GM12875 (cell line): ENCODE results near the gene IGFBP7.

Source experiments
- H3K4me3 ChIP-seq: one replicate; pipeline ENCODE4 v1.5.1; 2011; ENCODE audit warnings: low read depth, low read length, control low read depth
- TF ChIP-seq, protein P1 (sequence below): IDR thresholded peaks from 2 replicates; pipeline ENCODE4 v1.5.1; 2011; ENCODE audit warnings: low read depth, mild to moderate bottlenecking, control low read depth, inconsistent platforms, low read length, moderate library complexity, borderline replicate concordance; ENCODE audit not compliant: insufficient read depth

Gene IGFBP7

DNA sequence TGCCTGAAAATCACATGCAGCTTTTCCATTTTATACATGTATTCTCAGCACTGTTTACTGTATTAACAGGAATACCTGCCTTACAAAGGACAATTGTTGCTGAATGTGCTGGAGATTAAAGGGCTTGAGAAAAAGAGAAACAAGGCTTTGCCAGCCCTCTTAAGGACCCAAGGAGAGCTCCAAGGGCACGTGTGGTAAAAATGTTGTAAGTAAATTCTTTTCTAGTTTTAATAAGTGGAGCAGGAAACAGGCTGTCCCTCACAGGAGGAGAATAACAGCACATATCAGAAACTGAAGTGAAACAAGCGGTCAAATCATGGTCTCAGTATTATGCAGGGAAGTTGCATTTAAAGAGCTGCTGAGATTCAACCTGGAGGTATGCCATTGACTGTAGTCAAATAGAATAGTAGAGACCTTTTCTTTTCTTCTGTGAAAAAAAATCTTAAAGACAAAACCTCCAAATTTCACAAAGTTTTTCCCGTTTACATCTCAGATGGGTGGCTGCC, 18.5 kb downstream of the IGFBP7 start:
- H3K4me3 ChIP-seq, result no peak overlapping the region
- TF ChIP-seq, protein P1, sequence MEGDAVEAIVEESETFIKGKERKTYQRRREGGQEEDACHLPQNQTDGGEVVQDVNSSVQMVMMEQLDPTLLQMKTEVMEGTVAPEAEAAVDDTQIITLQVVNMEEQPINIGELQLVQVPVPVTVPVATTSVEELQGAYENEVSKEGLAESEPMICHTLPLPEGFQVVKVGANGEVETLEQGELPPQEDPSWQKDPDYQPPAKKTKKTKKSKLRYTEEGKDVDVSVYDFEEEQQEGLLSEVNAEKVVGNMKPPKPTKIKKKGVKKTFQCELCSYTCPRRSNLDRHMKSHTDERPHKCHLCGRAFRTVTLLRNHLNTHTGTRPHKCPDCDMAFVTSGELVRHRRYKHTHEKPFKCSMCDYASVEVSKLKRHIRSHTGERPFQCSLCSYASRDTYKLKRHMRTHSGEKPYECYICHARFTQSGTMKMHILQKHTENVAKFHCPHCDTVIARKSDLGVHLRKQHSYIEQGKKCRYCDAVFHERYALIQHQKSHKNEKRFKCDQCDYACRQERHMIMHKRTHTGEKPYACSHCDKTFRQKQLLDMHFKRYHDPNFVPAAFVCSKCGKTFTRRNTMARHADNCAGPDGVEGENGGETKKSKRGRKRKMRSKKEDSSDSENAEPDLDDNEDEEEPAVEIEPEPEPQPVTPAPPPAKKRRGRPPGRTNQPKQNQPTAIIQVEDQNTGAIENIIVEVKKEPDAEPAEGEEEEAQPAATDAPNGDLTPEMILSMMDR, result no peak

DNA sequence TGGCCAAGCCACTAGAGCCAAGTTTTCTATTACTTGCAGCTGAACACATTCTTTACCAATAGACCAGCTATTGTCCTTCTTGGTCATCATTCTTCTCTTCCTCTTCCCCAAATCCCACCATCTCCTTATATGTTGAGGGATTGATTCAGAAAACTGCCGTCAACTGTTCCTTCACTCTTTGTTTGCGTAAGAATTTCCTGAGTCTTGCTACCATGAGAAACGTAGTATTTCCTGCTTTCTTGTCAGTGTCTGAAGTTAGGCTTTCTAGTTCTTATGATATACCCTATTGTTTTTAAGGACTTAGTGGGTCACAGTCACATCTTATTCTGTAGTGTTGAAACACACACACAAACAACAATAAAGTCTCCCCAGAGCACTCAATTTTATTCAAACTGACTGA, 20.1 kb downstream of the IGFBP7 start:
- H3K4me3 ChIP-seq, result no peak overlapping the region
- TF ChIP-seq, protein P1, result no peak

DNA sequence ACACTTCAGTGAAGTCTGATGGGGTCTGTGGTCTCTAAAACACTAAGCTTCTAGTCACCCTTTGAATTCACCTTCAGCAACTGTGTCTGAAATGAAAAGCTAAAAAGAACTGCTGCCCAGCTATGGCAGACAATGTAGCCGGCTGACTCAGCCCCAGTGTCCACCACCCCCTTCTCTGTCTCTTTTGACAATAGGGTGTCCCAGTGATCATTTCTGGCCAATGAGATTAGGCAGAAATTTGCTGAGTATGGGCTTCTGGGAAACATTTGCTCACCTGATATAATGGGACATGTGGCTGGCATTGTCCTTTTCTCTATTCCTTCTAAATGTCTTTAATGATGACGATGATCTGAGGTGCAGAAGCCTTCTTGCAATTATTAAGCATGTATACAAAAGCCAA, 20.6 kb downstream of the IGFBP7 start:
- no peak overlapping the region for H3K4me3 ChIP-seq
- TF ChIP-seq, protein P1, result no peak

DNA sequence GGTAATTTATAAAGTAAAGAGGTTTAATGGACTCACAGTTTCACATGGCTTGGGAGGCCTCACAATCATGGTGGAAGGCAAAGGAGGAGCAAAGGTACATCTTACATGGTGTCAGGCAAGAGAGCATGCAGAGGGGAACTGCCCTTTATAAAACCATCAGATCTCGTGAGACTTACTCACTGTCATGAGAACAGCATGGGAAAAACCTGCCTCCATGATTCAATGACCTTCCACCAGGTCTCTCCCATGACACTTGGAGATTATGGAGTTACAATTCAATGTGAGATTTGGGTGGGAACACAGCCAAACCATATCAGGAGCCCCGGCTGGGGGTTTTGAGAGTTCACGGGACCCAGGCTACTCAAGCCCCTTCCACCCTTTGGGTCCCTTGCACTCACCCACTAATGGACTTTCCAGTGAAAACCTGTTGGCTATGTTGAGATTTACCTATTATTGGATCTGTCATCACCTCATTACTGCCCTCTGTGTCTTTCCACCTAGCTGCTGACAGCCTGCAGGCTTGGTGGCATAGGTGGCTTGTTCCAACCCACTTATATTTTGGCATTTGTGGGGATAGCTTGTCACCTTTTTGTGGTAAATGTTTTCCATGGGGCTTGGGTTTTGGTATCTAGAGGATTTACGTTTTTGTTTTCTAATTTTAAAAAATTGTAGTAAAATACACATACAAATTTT, 24.0 kb downstream of the IGFBP7 start:
- H3K4me3 ChIP-seq, result no peak overlapping the region
- TF ChIP-seq, protein P1, result no peak

DNA sequence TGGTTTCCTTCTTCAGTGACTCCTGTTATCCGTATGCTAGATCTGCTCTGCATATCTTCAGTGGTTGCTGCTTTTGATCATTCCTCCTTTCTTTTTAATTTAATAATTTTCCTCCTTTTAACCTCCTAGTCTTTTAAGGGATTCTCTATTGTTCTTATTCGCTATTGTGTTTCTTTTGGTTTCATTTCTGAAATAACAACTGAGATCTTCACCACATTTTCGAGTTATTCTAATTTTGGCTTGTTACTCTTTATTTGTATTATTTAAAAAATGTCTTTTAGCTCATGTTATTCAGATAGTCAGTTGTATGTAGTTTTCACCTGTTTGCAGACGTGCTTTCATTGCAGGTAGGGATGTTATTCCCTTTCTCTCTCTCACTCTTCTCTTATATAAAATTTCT, 24.9 kb downstream of the IGFBP7 start:
- TF ChIP-seq, protein P1, result no peak
- no peak overlapping the region for H3K4me3 ChIP-seq

DNA sequence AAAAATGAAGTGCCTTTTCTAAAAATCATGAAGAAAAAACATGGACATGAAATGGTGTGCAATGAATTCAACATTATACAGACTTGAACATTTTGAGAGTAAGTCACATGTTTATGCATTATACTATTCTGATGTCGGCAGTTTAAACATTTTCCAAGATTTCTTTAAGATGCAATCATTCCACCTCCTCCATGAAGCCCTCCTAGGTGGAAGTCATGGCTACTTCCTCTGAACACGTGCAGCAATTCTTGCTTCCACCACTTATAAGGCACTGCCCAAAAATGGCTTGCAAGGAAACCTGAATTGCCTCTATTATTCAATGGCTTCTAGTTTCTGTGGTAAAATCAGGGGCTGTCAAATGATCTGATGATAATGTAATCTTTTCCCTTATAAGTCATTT, 25.8 kb downstream of the IGFBP7 start:
- TF ChIP-seq, protein P1, result no peak
- no peak overlapping the region for H3K4me3 ChIP-seq

DNA sequence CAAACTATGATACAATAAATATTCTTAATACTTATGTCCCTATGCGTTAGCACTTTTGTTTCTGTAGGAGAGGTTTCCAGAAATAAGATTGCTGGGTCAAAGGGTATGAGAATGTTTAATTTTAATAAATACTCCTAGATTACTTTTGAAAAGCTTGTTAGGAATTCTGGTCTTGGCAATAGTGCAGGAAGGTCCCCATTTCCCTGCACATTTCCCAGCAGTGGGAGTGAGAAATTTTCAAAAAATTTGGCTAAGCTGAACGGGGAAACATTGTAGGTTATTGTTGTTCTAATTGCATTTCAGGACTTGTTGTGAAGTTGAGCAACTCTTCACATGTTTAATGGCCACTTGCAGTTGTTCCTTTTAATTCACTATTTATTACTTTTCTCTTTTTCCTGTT, 27.1 kb downstream of the IGFBP7 start:
- TF ChIP-seq, protein P1, result no peak
- H3K4me3 ChIP-seq, result no peak overlapping the region
